Measurements from ENCODE around the gene METTL9. TPM values are rescaled to one million over a fixed set of nuclear protein-coding genes. Genes with fewer than 3 reads are reported as not detected.
"Not testable (repeated sequence)": the region's sequence is repeated elsewhere in the genome, so short reads cannot be mapped to it uniquely, and the experiment has no call there.

METTL9 gene
- total RNA-seq, 2 donors from 2014 or later: 98.6 to 100 TPM

- TF ChIP-seq CTCF (IDR thresholded peaks at IDR 0.05): no peak
- Histone ChIP-seq H3K27me3 (replicated peaks; ENCODE audit: insufficient read depth) (no peaks in the 10 kb centered on the region), H3K27ac (no peak overlapping the region), H3K4me1 (ENCODE audit: control insufficient read depth in 1 of 2, low read depth in 2 of 2) (peaks cover 0 to 4% of the 10 kb centered on the region in 2 donors), H3K4me3 (no peak overlapping the region), H3K36me3 (peaks cover 11% of the 10 kb centered on the region), H3K9me3 (no peaks in the 10 kb centered on the region)
- no peak for DNase-seq (ENCODE audit: low spot score)
- ATAC-seq (ENCODE audit: insufficient number of reproducible peaks, low FRiP score, low read depth): no peak
These were observed 28.8 kb downstream of the METTL9 start for GRCh38 chr16:21628121-21628726.

- Histone ChIP-seq H3K27ac (no peak overlapping the region), H3K4me1 (ENCODE audit: control insufficient read depth in 1 of 2, low read depth in 2 of 2) (peaks cover 0 to 4% of the 10 kb centered on the region in 2 donors), H3K9me3 (no peaks in the 10 kb centered on the region), H3K27me3 (replicated peaks; ENCODE audit: insufficient read depth) (no peaks in the 10 kb centered on the region), H3K4me3 (no peak overlapping the region), H3K36me3 (peaks cover 11% of the 10 kb centered on the region)
- TF ChIP-seq CTCF (IDR thresholded peaks at IDR 0.05): no peak
- DNase-seq (ENCODE audit: low spot score) (no peak), ATAC-seq (ENCODE audit: insufficient number of reproducible peaks, low FRiP score, low read depth) (no peak)
These were observed 29.4 kb downstream of the METTL9 start for GRCh38 chr16:21628772-21629171.

- H3K27me3 ChIP-seq (replicated peaks; ENCODE audit: insufficient read depth); H3K9me3 ChIP-seq; H3K4me1 ChIP-seq (ENCODE audit: control insufficient read depth in 1 of 2, low read depth in 2 of 2); H3K36me3 ChIP-seq; ATAC-seq (ENCODE audit: insufficient number of reproducible peaks, low FRiP score, low read depth); H3K4me3 ChIP-seq; DNase-seq (ENCODE audit: low spot score); H3K27ac ChIP-seq: not testable (repeated sequence)
These were observed 30.5 kb downstream of the METTL9 start for GRCh38 chr16:21629616-21630539.

- DNase-seq (ENCODE audit: low spot score): not testable (repeated sequence)
- peaks cover 14% of the 10 kb centered on the region for H3K36me3 ChIP-seq
These were observed 31.5 kb downstream of the METTL9 start for GRCh38 chr16:21630866-21631265.

GRCh38 chr16:21631376-21631775, 32.0 kb downstream of the METTL9 start:
- peaks cover 14% of the 10 kb centered on the region for H3K36me3 ChIP-seq
- ATAC-seq (ENCODE audit: insufficient number of reproducible peaks, low FRiP score, low read depth); H3K27ac ChIP-seq; H3K9me3 ChIP-seq; H3K4me3 ChIP-seq; H3K4me1 ChIP-seq (ENCODE audit: control insufficient read depth in 1 of 2, low read depth in 2 of 2); DNase-seq (ENCODE audit: low spot score); H3K27me3 ChIP-seq (replicated peaks; ENCODE audit: insufficient read depth): not testable (repeated sequence)

More at GRCh38 chr16:21630866-21631265, 31.5 kb downstream of the METTL9 start:
- H3K9me3 ChIP-seq; H3K4me1 ChIP-seq (ENCODE audit: control insufficient read depth in 1 of 2, low read depth in 2 of 2); H3K27ac ChIP-seq; ATAC-seq (ENCODE audit: insufficient number of reproducible peaks, low FRiP score, low read depth); H3K4me3 ChIP-seq; H3K27me3 ChIP-seq (replicated peaks; ENCODE audit: insufficient read depth): not testable (repeated sequence)

- not testable (repeated sequence) for H3K9me3 ChIP-seq; H3K27ac ChIP-seq; ATAC-seq (ENCODE audit: insufficient number of reproducible peaks, low FRiP score, low read depth); H3K4me3 ChIP-seq; DNase-seq (ENCODE audit: low spot score); H3K4me1 ChIP-seq (ENCODE audit: control insufficient read depth in 1 of 2, low read depth in 2 of 2); H3K27me3 ChIP-seq (replicated peaks; ENCODE audit: insufficient read depth)
- peaks cover 14% of the 10 kb centered on the region for H3K36me3 ChIP-seq
These were observed 32.7 kb downstream of the METTL9 start for GRCh38 chr16:21631951-21632575.

GRCh38 chr16:21634216-21634615, 34.8 kb downstream of the METTL9 start:
- no peaks in the 10 kb centered on the region for H3K9me3 ChIP-seq
- no peak overlapping the region for H3K4me3 ChIP-seq
- DNase-seq (ENCODE audit: low spot score) (no peak), ATAC-seq (ENCODE audit: insufficient number of reproducible peaks, low FRiP score, low read depth) (no peak)
- no peaks in the 10 kb centered on the region for H3K27me3 ChIP-seq (replicated peaks; ENCODE audit: insufficient read depth)
- H3K36me3 ChIP-seq: peaks cover 12% of the 10 kb centered on the region
- H3K4me1 ChIP-seq (ENCODE audit: control insufficient read depth in 1 of 2, low read depth in 2 of 2): no peaks in the 10 kb centered on the region
- TF ChIP-seq CTCF (IDR thresholded peaks at IDR 0.05): no peak
- H3K27ac ChIP-seq: no peak overlapping the region

- H3K36me3 ChIP-seq: peaks cover 11% of the 10 kb centered on the region
- H3K27me3 ChIP-seq (replicated peaks; ENCODE audit: insufficient read depth); H3K27ac ChIP-seq; H3K4me1 ChIP-seq (ENCODE audit: control insufficient read depth in 1 of 2, low read depth in 2 of 2); ATAC-seq (ENCODE audit: insufficient number of reproducible peaks, low FRiP score, low read depth); DNase-seq (ENCODE audit: low spot score); H3K4me3 ChIP-seq; H3K9me3 ChIP-seq: not testable (repeated sequence)
These were observed 36.3 kb downstream of the METTL9 start for GRCh38 chr16:21635694-21636093.
